Heart left ventricle (tissue), 16 donors: ENCODE measurements around the gene PRDM7. TPM values are rescaled to one million over a fixed set of nuclear protein-coding genes. Genes with fewer than 3 reads are reported as not detected.

Experiments
- ATAC-seq, 4 donors: fragments of 200-7000 bp; cut with Tn5 transposase; one replicate each; pipeline ENCODE4 v1.9.1; 2020 to 2022; ENCODE audit warnings: moderate library complexity in 4 of 4, mild to moderate bottlenecking in 3 of 4, moderate number of reproducible peaks in 1 of 4
- DNase-seq, 5 donors: peaks; one replicate each; pipeline ENCODE4 v3.0.0-alpha.2; 2020
- H3K27ac ChIP-seq, 12 donors: fragments of 200-600 bp; sonication (generic) in 4 of 12; one replicate each; pipeline versions ENCODE4 v1.5.0 to v1.8.0; 2016 to 2022; ENCODE audit warnings: mild to moderate bottlenecking in 2 of 12
- H3K27me3 ChIP-seq, 9 donors: fragments of 200-600 bp; sonication (generic) in 2 of 9; one replicate each; pipeline versions ENCODE4 v1.5.1 to v1.8.0; 2016 to 2022; ENCODE audit warnings: mild to moderate bottlenecking in 3 of 9
- H3K36me3 ChIP-seq, 9 donors: fragments of 200-600 bp; sonication (generic) in 2 of 9; one replicate each; pipeline versions ENCODE4 v1.5.0 to v1.8.0; 2018 to 2022; ENCODE audit warnings: mild to moderate bottlenecking in 2 of 9
- H3K4me1 ChIP-seq, 12 donors: fragments of 200-600 bp; sonication (generic) in 4 of 12; one replicate each; pipeline versions ENCODE4 v1.5.0 to v1.8.0; 2016 to 2022; ENCODE audit warnings: mild to moderate bottlenecking in 3 of 12
- H3K4me3 ChIP-seq, 12 donors: fragments of 200-600 bp; sonication (generic) in 4 of 12; one replicate each; pipeline versions ENCODE4 v1.5.0 to v1.8.0; 2017 to 2022; ENCODE audit warnings: mild to moderate bottlenecking in 9 of 12, moderate library complexity in 4 of 12
- H3K9me3 ChIP-seq, 12 donors: fragments of 200-600 bp; sonication (generic) in 4 of 12; one replicate each; pipeline versions ENCODE4 v1.5.0 to v1.8.0; 2016 to 2022; ENCODE audit warnings: mild to moderate bottlenecking in 1 of 12
- CTCF ChIP-seq, 12 donors: fragments of 200-600 bp; sonication (generic) in 4 of 12; IDR thresholded peaks; one replicate each; pipeline versions ENCODE4 v1.5.0 to v1.8.0; 2018 to 2022; ENCODE audit warnings: antibody characterized with exemption in 12 of 12, mild to moderate bottlenecking in 5 of 12
- POLR2A ChIP-seq, 2 donors: fragments of 450-650 bp; IDR thresholded peaks; one replicate each; pipeline ENCODE4 v1.6.1; 2017; ENCODE audit warnings: antibody characterized with exemption in 2 of 2, mild to moderate bottlenecking in 2 of 2, moderate library complexity in 2 of 2
- WGBS, 4 donors: extraction: QIAGEN DNeasy Blood & Tissue Kit in 2 of 4; methylation state at CpG; one replicate each; pipeline versions ENCODE4 v1.1.5 to v1.1.7; 2013 to 2018; 5-methylcytosine and 5-hydroxymethylcytosine counted together
- intact Hi-C, 10 donors: fragments of 100-400 bp; cut with DNase I; formaldehyde crosslinking; loops; one replicate each; pipeline versions ENCODE4 v1.11.1 to v1.14.2; 2022
- polyA plus RNA-seq, 2 donors: library from polyadenylated mRNA; stranded (reverse); fragments of 200-250 nt; gene quantifications; one replicate each; pipeline ENCODE4 v1.2.3, GENCODE V29; 2013
- total RNA-seq, 9 donors: library from RNA; depleted of rRNA in 2 of 9; stranded (reverse); fragments of >200 nt in 2 of 9; fragmentation: NEBNext Ultra II Directional in 3 of 9; extraction: Animal tissue kit (Norgen Biotek cat#: 25700) in 3 of 9; gene quantifications; one replicate each; pipeline versions ENCODE4 v1.1.0 to v1.2.4, GENCODE V29; 2016 to 2023
- donor health status: ischemic (EF 13 %, LVEDD 7.1; RV severe dilation, severe dysfunction).
- donor health status: healthy with polysubstance abuse.
- donor health status: DM: no; HTN: yes; CAD: no.
- donor health status: DM: no; HTN: no; CAD: no.
- donor health status: ischemic (EF 25% LVEDD 6.9; RV normal size, moderate dysfunction).
- donor health status: ischemic (EF 25% LVEDD 5.7; RV mildly dilated, moderate dysfunction).
- donor health status: healthy.
- donor health status: DM: yes; HTN: yes; CAD: no.
- donor health status: ischemic (EF 35%, LVEDD 5.7; RV mildly dilated, moderate dysfunction).
- donor health status: nonischemic (EF 11% LVEDD 7.7; RV severe dilation, severe dysfunction).
- donor health status: DM: yes; HTN: yes; CAD: no.
- donor health status: PGD.
- donor health status: ischemic (EF 29% LVEDD 5.4; RV normal size, mild dysfunction).
- donor health status: nonischemic (EF 23%, LVEDD 6.1; RV moderate dilation, normal function).

Gene PRDM7
- total and polyA plus RNA-seq, 11 donors: not detected

DNA sequence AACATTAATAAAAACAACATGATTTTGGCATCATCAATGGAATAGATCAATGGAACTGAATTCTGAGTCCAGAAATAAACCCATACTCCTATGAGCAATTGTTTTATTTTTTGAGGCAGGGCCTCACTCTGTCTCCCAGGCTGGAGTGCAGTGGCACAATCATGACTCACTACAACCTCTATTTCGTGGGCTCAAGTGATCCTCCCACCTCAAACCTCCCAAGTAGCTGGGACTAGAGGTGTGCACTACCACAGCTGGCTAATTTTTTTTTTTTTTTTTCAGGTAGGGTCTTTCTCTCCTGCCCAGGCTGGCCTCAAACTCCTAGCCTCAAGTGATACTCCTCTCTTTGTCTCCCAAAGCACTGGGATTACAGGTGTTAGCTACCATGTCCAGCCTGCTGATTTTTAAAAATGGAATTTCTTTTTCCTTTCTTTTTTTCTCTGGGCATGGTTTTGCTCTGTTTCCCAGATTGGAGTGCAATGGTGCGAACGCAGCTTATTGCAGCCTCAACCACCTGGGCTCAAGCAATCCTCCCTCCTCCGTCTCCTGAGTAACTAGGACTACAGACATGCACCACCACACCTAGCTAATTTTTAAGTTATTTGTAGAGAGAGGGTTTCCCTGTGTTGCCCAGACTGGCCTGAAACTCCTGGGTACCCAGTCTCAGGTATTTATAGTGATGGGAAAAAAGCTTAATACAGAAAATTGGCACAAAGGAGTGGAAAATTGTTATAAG is 7.3 kb upstream of the PRDM7 start:
- H3K4me3 ChIP-seq: no peak overlapping the region
- H3K27me3 ChIP-seq: peaks cover 0 to 14% (median 0%) of the 10 kb centered on the region in 9 donors
- WGBS, 4 donors: 85 to 88% (median 86%) methylated on average over 4 of the region's 4 CpGs
- ATAC-seq (no peak), DNase-seq (no peak)
- H3K27ac ChIP-seq: no peak overlapping the region
- H3K4me1 ChIP-seq: peaks cover 0 to 8% (median 0%) of the 10 kb centered on the region in 12 donors
- peaks cover 0 to 4% (median 0%) of the 10 kb centered on the region in 12 donors for H3K9me3 ChIP-seq
- no peak for TF ChIP-seq CTCF (IDR thresholded peaks at IDR 0.05)
- TF ChIP-seq POLR2A (IDR thresholded peaks at IDR 0.05): no peak
- H3K36me3 ChIP-seq: no peaks in the 10 kb centered on the region
- intact Hi-C loops: no loop called here

- ATAC-seq: no peak
- 94 to 96% (median 94%) methylated on average over 8 of the region's 8 CpGs for WGBS, 4 donors
Measured at GRCh38 chr16:90083139-90083538, 6.0 kb upstream of the PRDM7 start.

DNA sequence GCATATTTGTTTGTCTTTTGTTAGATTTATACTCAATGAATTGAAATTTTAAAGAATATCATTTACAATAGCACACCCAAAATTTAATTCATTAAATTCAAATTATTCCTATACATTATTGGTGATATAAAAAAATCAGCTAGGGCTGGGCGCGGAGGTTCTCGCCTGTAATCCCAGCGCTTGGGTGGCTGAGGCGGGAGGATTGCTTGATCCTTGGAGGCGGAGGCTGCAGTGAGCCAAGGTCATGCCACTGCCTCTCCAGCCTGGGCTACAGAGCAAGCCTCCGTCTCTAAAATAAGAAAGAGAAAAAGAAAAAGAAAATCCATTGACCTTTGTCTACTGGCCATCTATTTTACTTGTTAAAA is 4.5 kb upstream of the PRDM7 start:
- Histone ChIP-seq H3K9me3 (peaks cover 0 to 4% (median 0%) of the 10 kb centered on the region in 12 donors), H3K4me3 (peak overlapping the region in 5 of 12 donors; percentile 57 to 76 (median 74)), H3K27ac (peak overlapping the region in 2 of 12 donors; percentile 79 to 81), H3K36me3 (no peaks in the 10 kb centered on the region), H3K27me3 (peaks cover 0 to 11% (median 0%) of the 10 kb centered on the region in 9 donors), H3K4me1 (peaks cover 0 to 24% (median 7%) of the 10 kb centered on the region in 12 donors)
- ATAC-seq (no peak), DNase-seq (no peak)
- 19 to 34% (median 21%) methylated on average over 7 of the region's 7 CpGs for WGBS, 4 donors
- TF ChIP-seq CTCF (IDR thresholded peaks at IDR 0.05) (no peak), POLR2A (IDR thresholded peaks at IDR 0.05) (no peak)
- intact Hi-C loops: no loop called here

More at GRCh38 chr16:90083139-90083538, 6.0 kb upstream of the PRDM7 start:
- Histone ChIP-seq H3K4me1 (peaks cover 0 to 11% (median 0%) of the 10 kb centered on the region in 12 donors), H3K4me3 (no peak overlapping the region), H3K9me3 (peaks cover 0 to 4% (median 0%) of the 10 kb centered on the region in 12 donors), H3K36me3 (no peaks in the 10 kb centered on the region), H3K27ac (peak overlapping the region in 1 of 12 donors; percentile 94), H3K27me3 (peaks cover 0 to 14% (median 0%) of the 10 kb centered on the region in 9 donors)
- no peak for TF ChIP-seq POLR2A (IDR thresholded peaks at IDR 0.05)
- TF ChIP-seq CTCF (IDR thresholded peaks at IDR 0.05): no peak
- intact Hi-C loops: no loop called here
- DNase-seq: no peak

DNA sequence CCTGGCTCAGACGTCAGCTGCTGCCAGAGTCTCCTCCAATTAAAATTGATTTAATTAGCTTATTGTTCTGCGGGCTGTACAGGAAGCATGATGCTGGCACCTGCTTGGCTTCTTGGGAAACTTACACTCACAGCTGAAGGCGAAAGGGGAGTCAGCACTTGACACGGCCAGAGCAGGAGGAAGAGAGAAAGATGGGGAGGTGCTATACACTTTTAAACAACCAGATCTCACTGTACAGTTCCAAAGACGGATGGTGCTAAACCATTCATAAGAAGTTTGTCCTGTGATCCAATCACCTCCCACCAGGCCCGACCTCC is 1.4 kb upstream of the PRDM7 start:
- TF ChIP-seq CTCF (IDR thresholded peaks at IDR 0.05) (no peak), POLR2A (IDR thresholded peaks at IDR 0.05) (no peak)
- no peak for ATAC-seq

More for the DNA sequence above, 1.4 kb upstream of the PRDM7 start:
- no peaks in the 10 kb centered on the region for H3K36me3 ChIP-seq
- WGBS, 4 donors: 59 to 72% (median 67%) methylated on average over 6 of the region's 6 CpGs
- no peak overlapping the region for H3K27ac ChIP-seq
- peak overlapping the region in 1 of 12 donors; percentile 58 for H3K4me3 ChIP-seq
- intact Hi-C loops: no loop called here
- H3K4me1 ChIP-seq: peaks cover 0 to 24% (median 7%) of the 10 kb centered on the region in 12 donors
- no peaks in the 10 kb centered on the region for H3K9me3 ChIP-seq
- H3K27me3 ChIP-seq: peaks cover 0 to 11% (median 0%) of the 10 kb centered on the region in 9 donors
- DNase-seq: no peak
